OCI-LY1 (cell line): ENCODE measurements around the gene ZNF30.

Experiments used
- EZH2 ChIP-seq: fragments of 200-600 bp; sonication (generic), shearing (Covaris generic); IDR thresholded peaks from 2 replicates; pipeline ENCODE4 v1.8.0; 2017; ENCODE audit warnings: borderline replicate concordance, mixed run types, mild to moderate bottlenecking, antibody characterized with exemption, low read length, moderate library complexity, mixed read lengths
- TF ChIP-seq, protein P1 (sequence below): fragments of 200-600 bp; sonication (generic), shearing (Covaris generic); IDR thresholded peaks from 2 replicates; pipeline ENCODE4 v1.5.1; 2017; ENCODE audit warnings: mild to moderate bottlenecking, antibody characterized with exemption, low read length, moderate library complexity, mixed read lengths

DNA sequence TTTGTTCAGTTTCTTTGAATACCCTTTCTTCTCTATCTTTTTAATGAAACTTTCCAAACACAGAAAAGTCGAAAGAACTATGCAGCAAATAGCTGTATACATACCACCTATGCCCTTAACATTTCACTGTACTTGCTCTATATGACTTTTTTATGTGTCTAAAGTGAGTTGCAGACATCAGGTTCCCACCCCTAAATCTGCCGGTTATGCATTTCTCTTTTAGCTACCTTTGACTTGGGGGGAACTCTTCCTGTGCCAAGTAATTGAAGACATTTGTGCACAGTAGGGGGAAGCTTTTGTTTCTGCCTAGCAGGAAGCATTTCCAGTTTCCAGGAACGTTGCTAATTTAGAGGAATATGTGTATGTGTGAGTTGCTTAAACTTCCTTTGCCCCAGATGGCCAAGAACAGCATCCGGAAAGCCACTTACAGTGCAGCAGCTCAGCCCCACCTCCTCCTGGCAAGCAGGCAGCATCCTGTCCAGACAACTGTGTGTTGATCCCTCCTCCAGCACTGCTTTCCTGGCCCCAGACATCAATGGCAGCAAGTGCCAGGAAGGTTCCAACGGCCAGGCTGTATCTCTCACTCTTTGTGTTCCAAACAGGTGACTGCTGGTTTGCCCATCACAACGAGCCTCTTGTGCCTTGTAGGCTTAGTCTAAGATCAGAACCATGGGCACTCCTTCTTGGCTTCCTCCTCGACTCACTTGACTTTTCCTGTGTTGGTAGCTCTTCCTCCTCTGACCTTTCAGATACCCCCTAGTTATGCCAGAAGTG lies 58.7 kb downstream of the ZNF30 start:
- TF ChIP-seq, protein P1, sequence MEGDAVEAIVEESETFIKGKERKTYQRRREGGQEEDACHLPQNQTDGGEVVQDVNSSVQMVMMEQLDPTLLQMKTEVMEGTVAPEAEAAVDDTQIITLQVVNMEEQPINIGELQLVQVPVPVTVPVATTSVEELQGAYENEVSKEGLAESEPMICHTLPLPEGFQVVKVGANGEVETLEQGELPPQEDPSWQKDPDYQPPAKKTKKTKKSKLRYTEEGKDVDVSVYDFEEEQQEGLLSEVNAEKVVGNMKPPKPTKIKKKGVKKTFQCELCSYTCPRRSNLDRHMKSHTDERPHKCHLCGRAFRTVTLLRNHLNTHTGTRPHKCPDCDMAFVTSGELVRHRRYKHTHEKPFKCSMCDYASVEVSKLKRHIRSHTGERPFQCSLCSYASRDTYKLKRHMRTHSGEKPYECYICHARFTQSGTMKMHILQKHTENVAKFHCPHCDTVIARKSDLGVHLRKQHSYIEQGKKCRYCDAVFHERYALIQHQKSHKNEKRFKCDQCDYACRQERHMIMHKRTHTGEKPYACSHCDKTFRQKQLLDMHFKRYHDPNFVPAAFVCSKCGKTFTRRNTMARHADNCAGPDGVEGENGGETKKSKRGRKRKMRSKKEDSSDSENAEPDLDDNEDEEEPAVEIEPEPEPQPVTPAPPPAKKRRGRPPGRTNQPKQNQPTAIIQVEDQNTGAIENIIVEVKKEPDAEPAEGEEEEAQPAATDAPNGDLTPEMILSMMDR, result no peak
- no peak for TF ChIP-seq EZH2
